ENCODE measurements around the gene SIX5.

SIX5 gene

GRCh38 chr19:45716359-45717130 is 52.5 kb downstream of the SIX5 start:
- H3K9ac ChIP-seq, result peak overlapping the region; percentile 67
- TF ChIP-seq, protein P1, sequence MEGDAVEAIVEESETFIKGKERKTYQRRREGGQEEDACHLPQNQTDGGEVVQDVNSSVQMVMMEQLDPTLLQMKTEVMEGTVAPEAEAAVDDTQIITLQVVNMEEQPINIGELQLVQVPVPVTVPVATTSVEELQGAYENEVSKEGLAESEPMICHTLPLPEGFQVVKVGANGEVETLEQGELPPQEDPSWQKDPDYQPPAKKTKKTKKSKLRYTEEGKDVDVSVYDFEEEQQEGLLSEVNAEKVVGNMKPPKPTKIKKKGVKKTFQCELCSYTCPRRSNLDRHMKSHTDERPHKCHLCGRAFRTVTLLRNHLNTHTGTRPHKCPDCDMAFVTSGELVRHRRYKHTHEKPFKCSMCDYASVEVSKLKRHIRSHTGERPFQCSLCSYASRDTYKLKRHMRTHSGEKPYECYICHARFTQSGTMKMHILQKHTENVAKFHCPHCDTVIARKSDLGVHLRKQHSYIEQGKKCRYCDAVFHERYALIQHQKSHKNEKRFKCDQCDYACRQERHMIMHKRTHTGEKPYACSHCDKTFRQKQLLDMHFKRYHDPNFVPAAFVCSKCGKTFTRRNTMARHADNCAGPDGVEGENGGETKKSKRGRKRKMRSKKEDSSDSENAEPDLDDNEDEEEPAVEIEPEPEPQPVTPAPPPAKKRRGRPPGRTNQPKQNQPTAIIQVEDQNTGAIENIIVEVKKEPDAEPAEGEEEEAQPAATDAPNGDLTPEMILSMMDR (conservative IDR thresholded peaks at IDR 0.05; ENCODE audit: low read depth, low read length), result no peak
- peaks cover 29% of the 10 kb centered on the region for H3K4me1 ChIP-seq (ENCODE audit: low read depth, poor library complexity, severe bottlenecking)
- H4K20me1 ChIP-seq (ENCODE audit: insufficient read depth), result no peaks in the 10 kb centered on the region
- H3K4me3 ChIP-seq (IDR thresholded peaks at IDR 0.05; ENCODE audit: insufficient read depth, low read depth, low read length), result peak overlapping the region; percentile 76
- peak overlapping the region; percentile 15; the same call in 1 of the 2 replicates for H2AFZ ChIP-seq (ENCODE audit: low read depth)
- H3K27ac ChIP-seq, result peak overlapping the region; percentile 52
- no peaks in the 10 kb centered on the region for H3K36me3 ChIP-seq (ENCODE audit: insufficient read depth)
- H3K79me2 ChIP-seq (ENCODE audit: insufficient read depth, low read depth), result peaks cover 33% of the 10 kb centered on the region; the same call in 1 of the 2 replicates
- H3K27me3 ChIP-seq (ENCODE audit: insufficient read depth, low read depth), result no peaks in the 10 kb centered on the region
- peak overlapping the region; percentile 83 for H3K4me2 ChIP-seq

GRCh38 chr19:45715139-45715538 is 53.9 kb downstream of the SIX5 start:
- TF ChIP-seq, protein P1 (conservative IDR thresholded peaks at IDR 0.05; ENCODE audit: low read depth, low read length), result no peak
- Histone ChIP-seq H3K27me3 (ENCODE audit: insufficient read depth, low read depth) (no peaks in the 10 kb centered on the region), H3K36me3 (ENCODE audit: insufficient read depth) (no peaks in the 10 kb centered on the region), H3K9ac (no peak overlapping the region), H3K79me2 (ENCODE audit: insufficient read depth, low read depth) (peaks cover 33% of the 10 kb centered on the region; the same call in 1 of the 2 replicates), H3K4me2 (no peak overlapping the region; the same call in 1 of the 2 replicates), H3K4me3 (IDR thresholded peaks at IDR 0.05; ENCODE audit: insufficient read depth, low read depth, low read length) (no peak overlapping the region), H2AFZ (ENCODE audit: low read depth) (no peak overlapping the region), H4K20me1 (ENCODE audit: insufficient read depth) (no peaks in the 10 kb centered on the region), H3K27ac (no peak overlapping the region), H3K4me1 (ENCODE audit: low read depth, poor library complexity, severe bottlenecking) (peaks cover 29% of the 10 kb centered on the region)

Data from KMS-11 (cell line).